PC-9 (cell line): ENCODE data around the gene MYO10.

Experiments used
- CTCF ChIP-seq: fragments of 200-600 bp; sonication (generic); conservative IDR thresholded peaks from 2 replicates; pipeline ENCODE4 v1.6.1; 2017; ENCODE audit warnings: mixed run types, antibody characterized with exemption, mild to moderate bottlenecking, moderate library complexity
- EZH2 ChIP-seq: fragments of 200-600 bp; sonication (generic); IDR thresholded peaks from 2 replicates; pipeline ENCODE4 v1.8.0; 2017; ENCODE audit warnings: antibody characterized with exemption, low read depth

DNA sequence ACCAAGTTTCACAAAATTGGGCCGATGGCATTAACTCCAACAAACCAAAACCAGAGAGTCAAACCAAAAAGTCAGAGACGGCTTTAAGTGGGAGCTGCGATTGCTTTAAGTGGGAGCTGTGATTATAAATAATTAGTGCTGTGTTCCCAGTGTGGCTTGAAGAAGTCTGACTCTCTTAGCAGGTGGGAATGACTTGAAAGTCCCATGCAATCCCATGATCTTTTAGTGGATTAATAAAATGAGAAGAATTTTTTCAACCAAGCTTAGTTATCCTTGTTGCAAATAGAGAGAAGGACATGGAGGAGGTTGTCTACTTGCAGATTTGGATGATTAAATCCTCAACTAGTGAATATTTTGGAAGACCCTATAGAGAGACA, 68.5 kb downstream of the MYO10 start:
- no peak for TF ChIP-seq CTCF
- no peak for TF ChIP-seq EZH2
